Muscle layer of duodenum (tissue), 2 donors: ENCODE data around the gene RAB36.

Source experiments
- H3K27ac ChIP-seq: one replicate; pipeline ENCODE4 v1.7.0; 2013; ENCODE audit warnings: mild to moderate bottlenecking, low read length
- H3K27me3 ChIP-seq: one replicate; pipeline ENCODE4 v1.7.0; 2013; ENCODE audit warnings: low read depth, mild to moderate bottlenecking, control low read depth, low read length
- H3K36me3 ChIP-seq, 2 donors: one replicate each; pipeline ENCODE4 v1.7.0; 2013; ENCODE audit warnings: low read length in 2 of 2, control low read depth in 1 of 2, mild to moderate bottlenecking in 1 of 2; ENCODE audit not compliant: insufficient read depth in 2 of 2, control insufficient read depth in 1 of 2
- H3K4me1 ChIP-seq, 2 donors: one replicate each; pipeline ENCODE4 v1.7.0; 2013; ENCODE audit warnings: low read length in 2 of 2, mild to moderate bottlenecking in 2 of 2, control low read depth in 1 of 2, moderate library complexity in 1 of 2; ENCODE audit not compliant: insufficient read depth in 2 of 2, control insufficient read depth in 1 of 2
- H3K4me3 ChIP-seq, 2 donors: one replicate each; pipeline ENCODE4 v1.7.0; 2013; ENCODE audit warnings: low read length in 2 of 2, low read depth in 1 of 2, mild to moderate bottlenecking in 1 of 2
- H3K9me3 ChIP-seq, 2 donors: one replicate each; pipeline ENCODE4 v1.7.0; 2013; ENCODE audit warnings: low read length in 2 of 2, control low read depth in 1 of 2, mild to moderate bottlenecking in 1 of 2; ENCODE audit not compliant: control insufficient read depth in 1 of 2
- donor health status: healthy.

The RAB36 gene, protein sequence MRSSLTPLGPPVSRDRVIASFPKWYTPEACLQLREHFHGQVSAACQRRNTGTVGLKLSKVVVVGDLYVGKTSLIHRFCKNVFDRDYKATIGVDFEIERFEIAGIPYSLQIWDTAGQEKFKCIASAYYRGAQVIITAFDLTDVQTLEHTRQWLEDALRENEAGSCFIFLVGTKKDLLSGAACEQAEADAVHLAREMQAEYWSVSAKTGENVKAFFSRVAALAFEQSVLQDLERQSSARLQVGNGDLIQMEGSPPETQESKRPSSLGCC

DNA sequence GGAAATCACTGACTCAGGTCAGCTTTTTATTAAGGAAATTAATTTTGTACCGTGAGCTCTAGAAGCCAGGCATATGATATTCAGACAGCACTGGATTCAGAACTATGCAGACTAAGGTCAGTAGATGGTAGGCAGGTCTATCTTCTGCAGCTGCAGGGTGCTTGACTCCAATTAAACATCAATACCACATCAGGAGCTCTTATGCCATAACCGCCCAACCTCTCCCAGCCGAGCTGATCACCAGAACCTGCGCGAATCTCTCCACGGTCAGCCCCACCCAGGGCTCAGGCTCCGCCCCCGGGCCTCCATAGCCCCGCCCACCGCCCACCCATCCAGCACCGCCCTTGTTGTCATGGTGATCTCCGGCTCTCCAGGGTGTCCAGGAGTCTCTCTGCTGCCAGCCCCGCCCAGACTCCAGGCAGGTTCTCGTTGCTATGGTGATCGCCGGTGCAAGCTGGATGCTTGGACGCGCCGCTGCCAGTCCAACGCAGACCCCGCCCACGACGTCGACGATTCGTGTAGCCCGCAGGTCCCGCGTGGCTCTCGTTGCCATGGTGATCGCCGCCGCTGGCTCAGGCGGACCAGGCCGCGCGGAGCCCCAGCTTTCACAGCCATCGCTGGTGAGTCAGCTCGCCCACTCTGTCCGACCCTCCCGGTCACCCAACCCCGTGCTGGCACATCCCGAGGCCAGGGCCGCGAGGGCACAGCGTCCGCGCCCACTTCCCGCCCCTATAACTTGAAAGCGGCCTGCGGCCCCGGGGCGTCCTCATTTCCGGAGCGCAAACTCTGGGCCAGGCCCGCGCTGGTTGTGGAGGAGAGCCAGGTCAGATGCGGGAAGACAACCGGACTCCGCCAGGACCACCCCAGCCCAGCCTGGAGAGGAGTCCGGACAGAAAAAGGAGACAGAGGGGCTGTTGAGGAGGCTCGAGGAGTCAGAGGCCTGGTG, at the start of gene RAB36:
Gene RAB36 (plus strand): TSS at position 546 of the 946 bp plus-strand sequence. CDS start 1,140 bp downstream, outside the sequence.
- peaks cover 0 to 6% of the 10 kb centered on the region in 2 donors for H3K36me3 ChIP-seq
- no peaks in the 10 kb centered on the region for H3K27me3 ChIP-seq
- peaks cover 4 to 20% of the 10 kb centered on the region in 2 donors for H3K4me1 ChIP-seq
- peak within 1 kb of the TSS; percentile 53 to 64 for H3K4me3 ChIP-seq
- H3K9me3 ChIP-seq = no peaks in the 10 kb centered on the region
- H3K27ac ChIP-seq = peak within 1 kb of the TSS; percentile 78

DNA sequence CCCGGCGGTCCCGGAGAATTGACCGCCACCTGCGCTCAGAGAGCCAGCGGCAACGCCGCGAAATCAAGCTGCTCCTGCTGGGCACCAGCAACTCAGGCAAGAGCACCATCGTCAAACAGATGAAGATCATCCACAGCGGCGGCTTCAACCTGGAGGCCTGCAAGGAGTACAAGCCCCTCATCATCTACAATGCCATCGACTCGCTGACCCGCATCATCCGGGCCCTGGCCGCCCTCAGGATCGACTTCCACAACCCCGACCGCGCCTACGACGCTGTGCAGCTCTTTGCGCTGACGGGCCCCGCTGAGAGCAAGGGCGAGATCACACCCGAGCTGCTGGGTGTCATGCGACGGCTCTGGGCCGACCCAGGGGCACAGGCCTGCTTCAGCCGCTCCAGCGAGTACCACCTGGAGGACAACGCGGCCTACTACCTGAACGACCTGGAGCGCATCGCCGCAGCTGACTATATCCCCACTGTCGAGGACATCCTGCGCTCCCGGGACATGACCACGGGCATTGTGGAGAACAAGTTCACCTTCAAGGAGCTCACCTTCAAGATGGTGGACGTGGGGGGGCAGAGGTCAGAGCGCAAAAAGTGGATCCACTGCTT, 49.4 kb upstream of the RAB36 start:
- peaks cover 0 to 14% of the 10 kb centered on the region in 2 donors for H3K4me1 ChIP-seq
- no peaks in the 10 kb centered on the region for H3K27me3 ChIP-seq
- no peak overlapping the region for H3K4me3 ChIP-seq
- no peaks in the 10 kb centered on the region for H3K9me3 ChIP-seq
- H3K27ac ChIP-seq = no peak overlapping the region
- H3K36me3 ChIP-seq = peaks cover 0 to 8% of the 10 kb centered on the region in 2 donors

DNA sequence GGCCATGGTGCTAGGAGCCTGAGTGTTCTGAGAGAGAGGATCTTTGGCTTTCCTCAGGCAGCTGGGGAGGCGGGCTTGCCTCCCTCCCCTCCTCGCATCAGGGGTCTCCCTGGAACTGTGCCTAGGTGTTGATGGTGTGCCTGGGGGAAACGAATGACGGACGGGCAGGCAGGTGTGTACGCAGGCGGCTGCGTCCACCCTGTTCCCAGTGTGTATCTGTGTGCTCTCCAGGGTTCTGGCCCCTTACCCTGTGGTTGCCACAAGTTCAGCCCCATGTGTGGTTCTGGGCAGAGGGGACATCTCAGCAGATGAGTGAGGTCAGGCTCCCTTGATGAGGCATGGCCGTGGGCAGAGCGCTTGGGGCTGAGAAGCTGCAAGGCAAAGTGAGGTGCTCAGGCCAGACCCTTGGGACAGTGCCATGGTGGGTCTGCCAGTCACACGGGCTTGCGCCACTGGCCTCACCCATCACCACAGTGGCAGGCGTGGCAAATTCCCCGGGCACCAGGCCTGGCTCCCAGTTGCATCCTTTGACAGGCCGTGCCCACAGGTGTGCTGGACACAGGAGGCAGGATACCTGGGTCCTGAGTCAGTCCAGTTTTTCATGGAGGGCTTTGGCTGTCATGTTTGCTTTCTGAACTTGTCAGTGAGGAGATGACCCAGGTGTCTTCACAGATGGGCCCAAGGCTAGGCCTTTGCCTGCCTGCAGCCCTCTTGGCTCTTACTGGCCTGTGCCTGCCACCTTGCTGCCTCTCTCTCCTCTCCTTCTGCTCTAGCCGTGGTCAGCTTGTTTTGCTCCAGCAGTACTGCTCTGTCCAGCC, 47.7 kb upstream of the RAB36 start:
- Histone ChIP-seq H3K27me3 (no peaks in the 10 kb centered on the region), H3K9me3 (no peaks in the 10 kb centered on the region), H3K27ac (no peak overlapping the region), H3K4me1 (peaks cover 0 to 14% of the 10 kb centered on the region in 2 donors), H3K36me3 (peaks cover 0 to 8% of the 10 kb centered on the region in 2 donors), H3K4me3 (no peak overlapping the region)

DNA sequence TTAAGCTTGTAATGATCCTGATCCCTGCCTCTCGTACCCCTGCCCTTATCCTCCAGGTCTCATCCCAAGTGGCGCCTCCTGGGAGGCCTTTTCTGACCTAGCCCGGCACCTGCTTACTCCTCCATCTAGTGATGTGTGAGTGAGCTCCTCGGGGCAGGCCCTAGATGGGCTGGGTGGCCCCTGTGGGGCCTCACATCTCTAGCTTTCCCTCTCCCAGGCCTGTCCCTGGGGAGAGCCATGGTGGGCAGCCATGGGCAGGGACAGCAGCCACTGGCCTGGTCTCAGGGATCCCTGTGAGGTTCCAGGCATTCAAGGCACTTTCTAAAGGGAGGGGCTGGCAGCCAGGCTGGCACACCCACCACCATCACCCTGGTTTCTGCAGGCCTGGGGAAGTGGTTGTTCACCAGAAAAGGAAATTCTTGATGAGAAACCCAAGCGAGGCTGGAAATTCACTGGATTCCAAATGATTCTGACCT, 47.0 kb upstream of the RAB36 start:
- H3K4me3 ChIP-seq = no peak overlapping the region
- peaks cover 0 to 8% of the 10 kb centered on the region in 2 donors for H3K36me3 ChIP-seq
- peaks cover 0 to 14% of the 10 kb centered on the region in 2 donors for H3K4me1 ChIP-seq
- H3K9me3 ChIP-seq = no peaks in the 10 kb centered on the region
- H3K27me3 ChIP-seq = no peaks in the 10 kb centered on the region
- no peak overlapping the region for H3K27ac ChIP-seq

- Histone ChIP-seq H3K27me3 (no peaks in the 10 kb centered on the region), H3K27ac (no peak overlapping the region), H3K9me3 (no peaks in the 10 kb centered on the region), H3K36me3 (peaks cover 0 to 8% of the 10 kb centered on the region in 2 donors), H3K4me3 (no peak overlapping the region), H3K4me1 (peaks cover 0 to 14% of the 10 kb centered on the region in 2 donors)
These were observed 46.4 kb upstream of the RAB36 start for GRCh38 chr22:23098718-23099530.

DNA sequence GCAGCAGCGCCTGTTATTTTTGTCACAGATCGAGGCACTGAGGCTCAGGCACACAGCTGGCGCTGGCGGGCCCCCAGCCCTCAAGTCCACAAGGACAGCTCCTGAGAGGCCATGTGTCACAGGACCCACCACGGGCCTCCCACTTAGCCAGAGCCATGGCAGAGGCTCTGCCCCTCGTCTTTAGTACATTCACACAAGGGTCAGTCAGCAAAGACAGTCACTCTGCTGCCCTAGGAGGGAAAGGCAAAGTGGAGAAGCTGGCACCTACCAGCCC, 45.8 kb upstream of the RAB36 start:
- no peaks in the 10 kb centered on the region for H3K27me3 ChIP-seq
- H3K27ac ChIP-seq = no peak overlapping the region
- peaks cover 0 to 14% of the 10 kb centered on the region in 2 donors for H3K4me1 ChIP-seq
- no peaks in the 10 kb centered on the region for H3K9me3 ChIP-seq
- H3K4me3 ChIP-seq = no peak overlapping the region
- peaks cover 0 to 8% of the 10 kb centered on the region in 2 donors for H3K36me3 ChIP-seq

- H3K27ac ChIP-seq = no peak overlapping the region
- H3K4me1 ChIP-seq = peaks cover 0 to 14% of the 10 kb centered on the region in 2 donors
- H3K9me3 ChIP-seq = no peaks in the 10 kb centered on the region
- peaks cover 0 to 8% of the 10 kb centered on the region in 2 donors for H3K36me3 ChIP-seq
- H3K4me3 ChIP-seq = no peak overlapping the region
- H3K27me3 ChIP-seq = no peaks in the 10 kb centered on the region
These were observed 45.0 kb upstream of the RAB36 start for GRCh38 chr22:23100124-23100801.

DNA sequence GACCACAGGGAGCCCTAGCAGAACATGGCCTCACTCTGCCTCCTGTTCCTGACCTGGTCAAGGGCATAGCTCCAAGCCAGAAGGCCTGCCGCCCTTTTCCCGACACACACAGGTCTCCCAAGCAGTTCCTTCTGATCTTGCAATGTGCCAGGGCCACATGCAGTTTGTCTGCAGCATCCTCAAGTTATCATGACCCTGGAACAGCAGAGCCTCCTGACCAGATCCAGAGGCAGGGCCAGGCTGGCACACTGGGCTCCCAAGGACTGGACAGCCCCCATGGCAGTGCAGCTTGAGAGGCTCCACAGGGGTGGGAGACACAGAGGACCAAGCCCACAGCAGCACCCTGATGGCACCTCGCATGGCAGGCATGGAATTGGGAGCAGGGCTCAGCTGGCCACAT, 43.8 kb upstream of the RAB36 start:
- H3K4me1 ChIP-seq = peaks cover 0 to 14% of the 10 kb centered on the region in 2 donors
- H3K27ac ChIP-seq = no peak overlapping the region
- H3K9me3 ChIP-seq = no peaks in the 10 kb centered on the region
- H3K4me3 ChIP-seq = no peak overlapping the region
- no peaks in the 10 kb centered on the region for H3K27me3 ChIP-seq
- no peaks in the 10 kb centered on the region for H3K36me3 ChIP-seq

- no peaks in the 10 kb centered on the region for H3K36me3 ChIP-seq
- peaks cover 0 to 14% of the 10 kb centered on the region in 2 donors for H3K4me1 ChIP-seq
- H3K27me3 ChIP-seq = no peaks in the 10 kb centered on the region
- H3K9me3 ChIP-seq = no peaks in the 10 kb centered on the region
- H3K4me3 ChIP-seq = no peak overlapping the region
- H3K27ac ChIP-seq = no peak overlapping the region
These were observed 43.1 kb upstream of the RAB36 start for GRCh38 chr22:23102002-23102655.
